ENCODE results near the gene ARSI.

Gene ARSI

GRCh38 chr5:150270541-150271295 is 32.0 kb downstream of the ARSI start:
- no peak for DNase-seq (ENCODE audit: low read depth in 2 of 2, low spot score in 1 of 2)

GRCh38 chr5:150266871-150267291 is 35.8 kb downstream of the ARSI start:
- no peak for DNase-seq (ENCODE audit: low read depth in 2 of 2, low spot score in 1 of 2)

DNA sequence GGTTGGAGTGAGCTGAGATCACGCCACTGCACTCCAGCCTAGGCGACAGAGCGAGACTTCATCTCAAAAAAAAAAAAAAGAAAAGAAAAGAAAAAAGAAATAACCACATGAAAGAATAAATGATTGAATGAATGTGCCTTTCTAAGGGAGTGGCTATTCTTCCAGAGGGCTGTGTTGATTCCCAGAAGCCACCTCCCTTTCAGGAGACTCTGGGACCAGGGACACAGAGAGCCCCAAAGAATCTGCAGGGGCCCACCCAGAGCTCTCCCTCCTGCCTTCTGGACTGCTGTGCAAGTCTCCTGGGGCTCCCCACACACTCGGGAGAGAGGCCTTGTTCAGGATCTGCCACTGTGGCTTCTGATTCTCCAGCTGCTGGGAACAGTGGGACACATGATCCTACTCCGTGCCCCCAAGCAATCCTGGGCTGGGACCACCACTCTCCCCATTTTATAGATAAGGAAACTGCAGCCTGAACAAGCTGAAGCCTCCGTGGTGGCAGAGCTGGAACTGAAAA is 36.8 kb downstream of the ARSI start:
- DNase-seq (ENCODE audit: low read depth in 2 of 2, low spot score in 1 of 2), result no peak

- no peak for DNase-seq (ENCODE audit: low read depth in 2 of 2, low spot score in 1 of 2)
These were observed 37.8 kb downstream of the ARSI start for GRCh38 chr5:150264667-150265603.

DNA sequence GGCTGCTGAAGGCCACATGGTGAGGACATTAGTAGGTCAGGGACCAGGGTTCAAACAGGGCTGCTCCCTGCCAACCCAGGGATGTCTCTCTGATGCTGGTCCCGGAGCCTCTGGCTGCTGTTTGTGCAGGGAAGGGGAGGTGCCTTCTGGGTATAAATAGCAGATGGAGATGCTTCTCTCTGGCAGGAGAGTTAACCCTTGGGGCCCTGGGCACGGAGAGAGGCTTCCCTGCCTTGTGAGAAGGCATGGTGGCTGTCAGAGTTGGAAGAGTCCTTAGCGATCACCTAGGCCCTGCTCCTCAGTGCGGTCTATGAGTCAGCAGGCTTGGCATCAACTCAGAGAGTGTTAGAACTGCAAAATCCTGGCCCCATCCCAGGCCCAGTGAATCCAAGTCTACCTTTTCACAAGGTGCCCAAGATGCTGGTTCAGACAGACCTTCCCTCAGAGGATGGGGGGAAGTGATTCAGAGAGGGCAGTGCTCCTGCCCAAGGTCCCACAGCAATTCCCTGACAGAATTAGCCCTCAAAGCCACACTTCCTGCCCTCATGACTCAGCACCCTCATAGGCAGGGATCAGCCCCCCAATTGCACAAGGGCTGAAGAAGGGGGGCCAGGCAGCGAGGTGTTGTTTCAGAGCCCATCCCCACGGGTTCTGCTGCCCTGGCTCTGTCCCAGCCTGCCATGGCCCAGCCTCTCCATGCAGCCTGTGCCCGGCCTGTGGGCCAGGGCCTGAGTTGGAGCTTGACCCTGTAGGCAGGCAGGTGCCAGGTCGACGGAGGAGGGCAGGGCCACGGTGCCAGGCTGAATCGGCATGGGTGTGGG is 38.7 kb downstream of the ARSI start:
- no peak for DNase-seq (ENCODE audit: low read depth in 2 of 2, low spot score in 1 of 2)

DNA sequence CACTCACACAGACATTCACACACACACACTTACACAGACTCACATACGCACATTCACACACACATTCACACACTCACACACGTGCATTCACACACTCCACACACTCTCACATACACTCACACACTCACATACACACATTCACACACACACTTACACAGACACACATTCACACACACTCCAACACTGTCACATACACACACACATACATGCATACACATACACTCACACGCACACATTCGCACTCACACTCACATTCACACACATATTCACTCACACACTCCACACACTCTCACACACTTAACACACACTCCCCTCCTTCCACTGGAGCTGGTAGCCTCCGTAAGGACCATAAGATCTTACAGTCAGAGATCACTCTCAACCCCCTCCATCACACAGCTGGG is 39.3 kb downstream of the ARSI start:
- DNase-seq (ENCODE audit: low read depth in 2 of 2, low spot score in 1 of 2), result no peak

DNA sequence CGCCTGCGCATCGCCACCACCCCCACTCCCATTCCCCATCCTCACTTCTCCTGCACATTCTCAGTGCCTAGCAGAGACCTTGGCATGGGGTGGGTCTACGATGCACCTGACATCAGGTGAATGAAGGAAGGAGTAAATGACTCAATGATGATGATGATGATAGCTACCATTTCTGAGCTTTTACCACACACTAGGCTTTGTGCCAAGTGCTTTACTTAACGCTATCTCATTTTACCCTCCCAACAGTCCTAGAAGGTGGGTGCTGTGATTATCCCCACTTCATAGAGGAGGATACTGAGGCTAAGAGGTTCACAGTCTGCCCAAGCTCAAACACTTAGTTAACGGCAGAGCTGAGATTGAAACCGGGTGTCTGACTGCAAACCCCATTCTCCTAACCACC is 40.2 kb downstream of the ARSI start:
- no peak for DNase-seq (ENCODE audit: low read depth in 2 of 2, low spot score in 1 of 2)

- no peak for DNase-seq (ENCODE audit: low read depth in 2 of 2, low spot score in 1 of 2)
These were observed 41.5 kb downstream of the ARSI start for GRCh38 chr5:150261231-150261630.

DNA sequence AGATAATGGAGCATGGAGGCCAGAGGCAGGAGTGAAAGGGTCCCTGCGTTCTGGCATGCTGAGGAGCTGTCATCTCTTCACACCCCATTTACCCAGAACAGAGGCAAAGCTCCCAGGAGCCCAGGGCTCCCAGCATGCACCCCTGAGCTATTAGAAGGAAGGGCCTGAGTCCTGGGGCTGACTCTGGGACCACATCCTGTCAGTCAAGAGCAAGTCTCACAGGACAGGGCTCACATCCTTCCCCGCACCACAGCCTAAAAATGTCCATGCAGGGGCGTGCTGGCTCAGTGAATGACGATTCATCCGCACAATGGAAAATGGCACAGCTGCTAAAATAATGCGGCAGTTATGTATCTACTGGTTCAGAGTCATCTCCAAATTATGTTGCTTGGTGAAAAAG is 44.6 kb downstream of the ARSI start:
- no peak for DNase-seq (ENCODE audit: low read depth in 2 of 2, low spot score in 1 of 2)

- DNase-seq (ENCODE audit: low read depth in 2 of 2, low spot score in 1 of 2), result no peak
These were observed 45.3 kb downstream of the ARSI start for GRCh38 chr5:150257424-150257823.

GRCh38 chr5:150256410-150257064 is 46.2 kb downstream of the ARSI start:
- DNase-seq (ENCODE audit: low read depth in 2 of 2, low spot score in 1 of 2), result no peak

DNA sequence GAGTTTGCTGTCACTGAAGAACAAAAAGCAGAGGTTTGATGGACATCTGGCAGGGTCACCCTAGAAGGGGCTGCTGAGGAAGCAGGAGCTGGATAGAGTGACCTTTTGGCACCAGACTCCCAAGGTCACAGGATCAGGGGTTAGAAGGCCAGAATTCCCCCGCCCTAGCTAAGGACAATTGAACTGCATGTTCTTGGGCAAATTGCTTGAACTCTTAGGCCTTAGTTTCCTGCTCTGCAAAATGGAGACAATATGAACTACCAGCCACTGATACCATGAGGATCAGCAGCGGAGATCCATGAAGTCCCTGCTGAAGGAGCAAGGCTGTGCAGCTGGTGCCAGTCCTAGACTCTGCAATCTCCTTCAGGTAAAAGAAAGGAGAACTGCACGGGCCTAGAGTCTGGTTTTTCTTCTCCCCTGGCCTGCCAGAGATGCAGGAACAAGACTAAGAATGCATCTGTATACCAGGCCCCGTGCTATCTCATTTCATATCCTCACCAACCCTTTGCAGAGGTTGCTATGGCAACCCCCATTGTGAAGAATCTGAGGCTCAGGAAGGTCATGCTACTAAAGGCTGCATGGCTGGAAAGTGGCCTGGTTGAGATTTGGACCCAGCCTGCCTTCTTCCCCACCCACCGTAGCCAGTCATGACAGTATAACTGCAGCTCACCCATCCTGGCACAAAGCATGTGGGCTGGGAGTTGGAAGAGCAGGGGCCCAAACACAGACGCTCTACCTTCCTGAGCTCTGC is 46.9 kb downstream of the ARSI start:
- no peak for DNase-seq (ENCODE audit: low read depth in 2 of 2, low spot score in 1 of 2)

DNA sequence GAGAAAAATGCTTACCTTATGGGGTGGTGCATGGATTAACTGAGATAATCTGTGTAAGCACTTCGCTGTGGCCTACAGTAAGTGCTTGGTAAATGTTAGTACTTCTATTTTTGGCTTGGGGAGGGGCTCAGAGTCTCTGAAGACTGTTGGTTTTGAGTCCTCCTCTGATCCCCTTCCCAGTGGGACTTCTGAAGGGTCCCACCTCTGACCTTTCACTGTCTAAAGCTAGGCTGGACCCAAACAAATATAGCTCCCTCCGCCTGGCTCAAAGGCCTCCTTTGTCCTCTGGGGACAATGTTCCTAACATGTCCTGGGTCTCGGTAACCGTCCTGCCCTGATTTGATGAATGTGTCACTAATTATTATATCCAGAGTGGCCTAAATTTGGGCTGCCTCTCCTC is 47.9 kb downstream of the ARSI start:
- DNase-seq (ENCODE audit: low read depth in 2 of 2, low spot score in 1 of 2), result no peak

DNA sequence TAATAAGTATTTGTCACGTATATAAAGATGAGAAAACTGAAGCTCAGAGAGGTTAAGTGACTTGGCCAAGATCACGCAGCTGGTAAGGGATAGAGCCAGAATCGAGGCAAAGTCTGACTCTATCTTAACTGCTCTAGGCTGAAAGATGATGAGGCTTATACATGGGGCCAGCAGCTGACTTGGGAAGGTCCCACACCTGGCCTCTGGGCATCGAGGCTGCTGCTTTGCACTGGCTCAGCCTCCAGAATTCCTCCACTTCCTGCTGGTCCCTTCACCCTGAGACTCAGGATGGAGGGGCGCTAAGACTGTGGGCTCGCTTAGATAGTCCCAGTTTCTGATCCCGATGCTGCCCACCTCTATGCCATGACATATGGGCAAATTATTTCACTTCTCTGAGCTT is 48.3 kb downstream of the ARSI start:
- DNase-seq (ENCODE audit: low read depth in 2 of 2, low spot score in 1 of 2), result no peak

- DNase-seq (ENCODE audit: low read depth in 2 of 2, low spot score in 1 of 2), result no peak
These were observed 49.1 kb downstream of the ARSI start for GRCh38 chr5:150253416-150254208.

DNA sequence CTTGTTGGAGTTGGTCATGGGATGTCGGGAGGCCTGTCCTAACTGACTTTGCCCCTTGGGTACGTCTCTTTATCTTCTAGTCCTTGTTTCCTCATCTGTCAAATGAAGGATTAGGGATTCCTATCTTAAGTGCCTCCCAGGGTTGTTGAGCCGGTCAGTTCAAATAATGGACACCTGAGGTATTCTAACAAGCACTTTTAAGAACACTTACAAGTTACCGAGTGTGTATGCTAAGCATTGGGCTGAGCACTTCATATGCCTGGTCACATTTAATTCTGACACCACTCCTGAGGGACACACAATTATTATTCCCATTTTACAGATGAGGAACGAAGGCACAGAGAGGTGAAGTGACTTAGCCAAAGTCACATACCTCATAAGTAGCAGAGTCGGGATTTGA is 50.2 kb downstream of the ARSI start:
- no peak for DNase-seq (ENCODE audit: low read depth in 2 of 2, low spot score in 1 of 2)

- DNase-seq (ENCODE audit: low read depth in 2 of 2, low spot score in 1 of 2), result no peak
These were observed 51.2 kb downstream of the ARSI start for GRCh38 chr5:150251504-150251903.

DNA sequence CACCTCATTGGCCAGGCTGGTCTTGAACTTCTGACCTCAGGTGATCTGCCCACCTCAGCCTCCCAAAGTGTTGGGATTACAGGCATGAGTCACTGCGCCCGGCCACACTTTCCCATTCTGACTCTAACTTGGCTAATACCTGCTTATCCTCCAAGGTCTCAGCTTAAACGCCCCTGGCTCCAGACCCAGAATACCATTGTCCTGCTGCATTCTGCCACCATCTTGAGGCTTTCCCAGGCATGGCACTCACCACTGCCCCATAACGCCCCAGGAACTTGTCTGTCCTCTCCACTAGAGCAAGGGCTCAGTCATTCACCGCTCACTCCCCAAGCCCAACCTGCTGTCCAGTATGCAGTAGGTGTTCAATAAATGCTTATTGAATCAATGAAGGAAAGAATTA is 53.0 kb downstream of the ARSI start:
- no peak for DNase-seq (ENCODE audit: low read depth in 2 of 2, low spot score in 1 of 2)

DNA sequence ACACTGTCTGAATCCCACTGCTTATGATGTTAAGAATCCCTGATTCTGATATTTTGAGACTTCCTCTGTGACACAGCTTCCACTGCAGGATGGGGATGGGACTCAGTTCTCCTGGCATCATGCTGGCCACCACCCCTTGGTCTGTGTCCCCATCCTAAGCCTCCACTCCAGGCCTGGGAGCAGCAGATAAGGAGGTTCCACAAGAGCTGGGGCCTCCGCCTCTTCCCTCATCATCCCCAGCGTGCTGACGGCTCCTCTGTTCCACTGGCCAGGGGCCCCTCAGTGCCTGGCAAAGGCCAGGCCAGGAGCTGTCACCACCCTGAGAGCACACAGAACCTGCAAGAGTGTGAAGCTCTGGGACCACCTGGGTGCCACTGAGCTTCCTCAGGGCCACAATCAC is 53.8 kb downstream of the ARSI start:
- DNase-seq (ENCODE audit: low read depth in 2 of 2, low spot score in 1 of 2), result no peak

Data from stimulated activated CD8-positive, alpha-beta memory T cell treated with anti-CD3 and anti-CD28 coated beads, Interleukin-4, amount 100 ng/mL, for 4 hours (primary cell).